Small intestine (tissue), 7 donors: ENCODE measurements around the gene EFCAB13. TPM values are rescaled to one million over a fixed set of nuclear protein-coding genes. Genes with fewer than 3 reads are reported as not detected.
"Not testable (repeated sequence)": the region's sequence is repeated elsewhere in the genome, so short reads cannot be mapped to it uniquely, and the experiment has no call there.

Source experiments
- DNase-seq, 2 donors: peaks; one replicate each; pipeline versions ENCODE4 v3.0.0 to v3.0.0-alpha.2; 2013
- FAIRE-seq: peaks from 2 replicates; lab custom pipeline; 2012; peaks lifted over from hg19 to GRCh38; lab: Jason Lieb, UNC
- H3K27ac ChIP-seq, 3 donors: one replicate each; pipeline ENCODE4 v1.5.1; 2013; ENCODE audit warnings: low read length in 2 of 3, mild to moderate bottlenecking in 2 of 3, control low read depth in 1 of 3, inconsistent platforms in 1 of 3, low read depth in 1 of 3, moderate library complexity in 1 of 3
- H3K27me3 ChIP-seq, 3 donors: one replicate each; pipeline ENCODE4 v1.6.1; 2013; ENCODE audit warnings: low read length in 3 of 3, inconsistent platforms in 1 of 3; ENCODE audit not compliant: control insufficient read depth in 3 of 3, insufficient read depth in 3 of 3
- H3K36me3 ChIP-seq, 3 donors: one replicate each; pipeline ENCODE4 v1.6.1; 2013; ENCODE audit warnings: low read length in 3 of 3, inconsistent platforms in 1 of 3, low read depth in 1 of 3, mild to moderate bottlenecking in 1 of 3, moderate library complexity in 1 of 3; ENCODE audit not compliant: control insufficient read depth in 3 of 3, insufficient read depth in 2 of 3
- H3K4me1 ChIP-seq, 3 donors: one replicate each; pipeline ENCODE4 v1.6.1; 2013; ENCODE audit warnings: low read length in 2 of 3, inconsistent platforms in 1 of 3, low read depth in 1 of 3, mild to moderate bottlenecking in 1 of 3, moderate library complexity in 1 of 3; ENCODE audit not compliant: control insufficient read depth in 3 of 3, insufficient read depth in 2 of 3
- H3K4me3 ChIP-seq, 3 donors: one replicate each; pipeline ENCODE4 v1.5.1; 2013; ENCODE audit warnings: low read length in 3 of 3, control low read depth in 1 of 3, inconsistent platforms in 1 of 3, low read depth in 1 of 3, mild to moderate bottlenecking in 1 of 3, moderate library complexity in 1 of 3
- H3K9me3 ChIP-seq, 2 donors: one replicate each; pipeline ENCODE4 v1.6.1; 2013; ENCODE audit warnings: low read depth in 1 of 2, low read length in 1 of 2; ENCODE audit not compliant: control insufficient read depth in 2 of 2, insufficient read depth in 1 of 2
- WGBS, 3 donors: extraction: QIAGEN DNeasy Blood & Tissue Kit; methylation state at CpG; one replicate each; pipeline ENCODE4 v1.1.7; 2013; 5-methylcytosine and 5-hydroxymethylcytosine counted together
- polyA plus RNA-seq, 4 donors: library from polyadenylated mRNA; stranded (reverse) in 3 of 4; unstranded in 1 of 4; fragments of 200-250 nt in 3 of 4; fragments of 120-200 nt in 1 of 4; gene quantifications; one replicate each; pipeline versions ENCODE4 v1.2.1 to v1.2.3, GENCODE V29; 2013
- donor health status: healthy with polysubstance abuse.
- donor health status: control.
- donor health status: control.
- donor health status: Bipolar disorder and iron deficiency.
- donor health status: healthy.

EFCAB13 gene
- polyA plus RNA-seq, 4 donors, result 0.54 to 9.0 (median 0.88) TPM

GRCh38 chr17:47404006-47404405 is 80.3 kb downstream of the EFCAB13 start:
- H3K4me3 ChIP-seq, result no peak overlapping the region
- H3K36me3 ChIP-seq, result no peaks in the 10 kb centered on the region

DNA sequence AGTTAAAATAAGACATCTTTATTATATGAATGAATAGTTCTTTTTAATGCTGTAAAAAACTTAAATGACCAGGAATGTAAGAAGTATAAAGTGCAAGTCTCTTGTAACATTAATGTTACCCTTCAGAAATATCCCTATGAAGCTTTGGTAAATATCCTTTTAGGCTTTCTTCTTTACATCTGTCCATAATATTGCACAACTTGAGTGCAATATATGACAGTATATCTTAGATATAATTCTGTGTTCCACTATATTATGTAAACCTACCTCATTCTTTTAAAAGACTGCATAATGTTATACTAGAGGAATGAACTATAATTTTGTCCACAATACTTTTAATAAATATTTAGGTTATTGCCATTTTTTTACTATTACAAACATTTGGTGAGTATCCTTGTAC is 81.1 kb downstream of the EFCAB13 start:
- no peak for FAIRE-seq
- Histone ChIP-seq H3K4me1 (no peaks in the 10 kb centered on the region), H3K27ac (no peak overlapping the region)

More at GRCh38 chr17:47404006-47404405, 80.3 kb downstream of the EFCAB13 start:
- Histone ChIP-seq H3K27ac (no peak overlapping the region), H3K9me3 (no peaks in the 10 kb centered on the region), H3K4me1 (no peaks in the 10 kb centered on the region), H3K27me3 (no peaks in the 10 kb centered on the region)
- FAIRE-seq (no peak), DNase-seq (no peak)
- WGBS, 3 donors, result 85 to 95% (median 92%) methylated on average over 3 of the region's 3 CpGs

DNA sequence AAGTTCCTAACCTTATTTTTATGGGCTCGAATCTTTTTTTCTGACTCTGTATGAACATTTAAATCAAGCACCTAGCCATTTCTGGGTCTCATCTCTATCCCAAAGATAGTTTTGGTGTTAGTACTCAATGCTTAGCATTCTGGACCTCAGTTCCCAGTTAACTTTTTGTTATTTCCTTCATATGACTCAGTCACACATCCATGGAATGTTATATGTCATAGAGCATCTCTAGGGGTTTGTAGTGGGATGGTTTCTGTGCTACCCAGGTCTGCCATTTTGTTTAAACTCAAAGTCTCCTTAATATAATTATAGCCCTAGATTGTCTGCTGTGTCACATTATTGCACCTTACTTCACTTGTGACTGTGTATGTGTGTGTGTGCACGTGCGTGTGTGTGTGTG is 90.1 kb downstream of the EFCAB13 start:
- FAIRE-seq (no peak), DNase-seq (no peak)
- Histone ChIP-seq H3K27ac (no peak overlapping the region), H3K4me1 (no peaks in the 10 kb centered on the region), H3K9me3 (no peaks in the 10 kb centered on the region), H3K27me3 (no peaks in the 10 kb centered on the region), H3K4me3 (no peak overlapping the region), H3K36me3 (no peaks in the 10 kb centered on the region)
- 94 to 97% (median 95%) methylated on average over 3 of the region's 3 CpGs for WGBS, 3 donors

More for the DNA sequence above, 81.1 kb downstream of the EFCAB13 start:
- no peaks in the 10 kb centered on the region for H3K27me3 ChIP-seq
- H3K36me3 ChIP-seq, result no peaks in the 10 kb centered on the region
- no peaks in the 10 kb centered on the region for H3K9me3 ChIP-seq
- DNase-seq, result no peak
- no peak overlapping the region for H3K4me3 ChIP-seq

GRCh38 chr17:47414612-47415011 is 90.9 kb downstream of the EFCAB13 start:
- WGBS, 3 donors, result 84 to 94% (median 94%) methylated on average over 1 of the region's 1 CpG
- Histone ChIP-seq H3K36me3 (no peaks in the 10 kb centered on the region), H3K27ac (no peak overlapping the region), H3K9me3 (no peaks in the 10 kb centered on the region), H3K27me3 (no peaks in the 10 kb centered on the region), H3K4me3 (no peak overlapping the region), H3K4me1 (no peaks in the 10 kb centered on the region)
- FAIRE-seq (no peak), DNase-seq (no peak)

DNA sequence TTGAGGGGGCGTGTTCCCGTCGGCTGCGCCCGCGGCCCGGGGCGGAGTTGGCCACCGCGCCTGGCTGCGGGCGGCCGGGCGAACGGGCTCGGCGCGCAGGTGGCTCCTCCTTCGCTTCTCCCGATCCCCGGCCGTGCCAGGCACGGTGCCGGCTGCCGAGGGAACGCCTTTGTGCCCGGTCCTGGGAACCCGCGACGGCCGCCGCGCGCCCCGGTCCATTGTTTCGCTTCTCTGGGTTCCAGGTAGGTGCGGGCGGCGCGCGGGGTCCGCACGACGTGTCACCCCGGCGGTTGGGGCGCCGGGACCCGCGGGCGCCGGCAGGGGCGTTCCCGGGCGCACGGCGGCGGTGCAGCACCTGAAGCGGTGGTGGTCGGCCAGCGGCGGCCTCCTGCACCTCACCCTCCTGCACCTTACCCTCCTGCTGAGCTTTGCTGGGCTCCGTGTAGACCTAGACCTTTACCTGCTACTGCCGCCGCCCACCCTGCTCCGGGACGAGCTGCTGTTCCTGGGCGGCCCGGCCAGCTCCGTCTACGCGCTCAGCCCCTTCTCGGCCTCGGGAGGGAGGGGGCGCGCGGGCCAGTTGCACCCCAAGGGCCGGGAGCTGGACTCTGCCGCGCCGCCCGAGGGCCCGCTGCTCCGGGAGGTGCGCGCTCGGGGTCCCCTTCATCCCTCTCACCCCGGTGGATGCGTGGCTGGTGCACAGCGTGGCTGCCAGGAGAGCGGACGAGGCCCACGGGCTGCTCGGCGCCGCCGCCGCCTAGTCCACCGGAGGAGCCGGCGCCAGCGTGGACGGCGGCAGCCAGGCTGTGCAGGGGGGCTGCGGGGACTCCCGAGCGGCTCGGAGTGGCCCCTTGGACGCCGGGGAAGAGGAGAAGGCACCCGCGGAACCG is 99.9 kb downstream of the EFCAB13 start:
- H3K4me1 ChIP-seq, result peaks cover 0 to 3% (median 0%) of the 10 kb centered on the region in 3 donors
- DNase-seq (peak; percentile 62 to 81), FAIRE-seq (no peak)
- 1 to 8% (median 5%) methylated on average over 89 to 113 of the region's 113 CpGs for WGBS, 3 donors
- no peaks in the 10 kb centered on the region for H3K9me3 ChIP-seq
- no peaks in the 10 kb centered on the region for H3K27me3 ChIP-seq
- peak overlapping the region; percentile 45 to 85 (median 84) for H3K27ac ChIP-seq
- H3K36me3 ChIP-seq, result no peaks in the 10 kb centered on the region
- H3K4me3 ChIP-seq, result peak overlapping the region; percentile 41 to 60 (median 58)

GRCh38 chr17:47425233-47425632 is 101.5 kb downstream of the EFCAB13 start:
- 94 to 98% (median 97%) methylated on average over 3 of the region's 3 CpGs for WGBS, 3 donors
- H3K4me3 ChIP-seq, H3K27me3 ChIP-seq, H3K36me3 ChIP-seq, H3K4me1 ChIP-seq, H3K9me3 ChIP-seq, H3K27ac ChIP-seq, FAIRE-seq, DNase-seq: not testable (repeated sequence)

DNA sequence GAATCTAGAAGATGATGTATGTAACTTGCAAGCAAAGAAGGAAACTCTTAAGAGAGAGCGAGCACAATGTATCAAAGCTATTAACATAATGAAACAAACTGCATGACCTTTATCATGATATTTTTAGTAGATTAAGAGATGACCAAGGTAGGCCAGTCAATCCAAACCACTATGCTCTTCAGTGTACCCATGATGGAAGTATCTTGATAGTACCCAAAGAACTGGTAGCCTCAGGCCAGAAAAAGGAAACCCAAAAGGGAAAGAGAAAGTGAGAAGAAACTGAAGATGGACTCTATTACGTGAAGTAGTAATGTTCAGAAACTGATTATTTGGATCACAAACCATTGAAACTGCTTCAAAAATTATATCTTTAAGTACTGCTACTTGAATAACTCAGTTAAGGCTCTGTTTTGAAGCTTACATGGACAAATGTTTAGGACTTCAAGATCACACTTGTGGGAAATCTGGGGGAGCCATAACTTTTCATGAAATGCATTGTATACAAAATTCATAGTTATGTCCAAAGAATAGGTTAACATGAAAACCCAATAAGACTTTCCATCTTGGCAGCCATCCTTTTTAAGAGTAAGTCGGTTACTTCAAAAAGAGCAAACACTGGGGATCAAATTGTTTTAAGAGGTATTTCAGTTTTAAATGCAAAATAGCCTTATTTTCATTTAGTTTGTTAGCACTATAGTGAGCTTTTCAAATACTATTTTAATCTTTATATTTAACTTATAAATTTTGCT is 102.3 kb downstream of the EFCAB13 start:
- H3K36me3 ChIP-seq, H3K9me3 ChIP-seq, H3K4me3 ChIP-seq, H3K27ac ChIP-seq, H3K27me3 ChIP-seq, H3K4me1 ChIP-seq: not testable (repeated sequence)
- 61 to 77% (median 74%) methylated on average over 3 of the region's 3 CpGs for WGBS, 3 donors
- peak; percentile 14 to 20 for DNase-seq
- FAIRE-seq, result peak; percentile 61

- 10 to 61% (median 37%) methylated on average over 2 of the region's 2 CpGs for WGBS, 3 donors
These were observed 104.2 kb downstream of the EFCAB13 start for GRCh38 chr17:47427985-47428384.

More at GRCh38 chr17:47427985-47428384, 104.2 kb downstream of the EFCAB13 start:
- Histone ChIP-seq H3K9me3 (no peaks in the 10 kb centered on the region), H3K27ac (peak overlapping the region in 1 of 3 donors; percentile 44), H3K4me3 (no peak overlapping the region), H3K36me3 (peaks cover 0 to 4% (median 0%) of the 10 kb centered on the region in 3 donors), H3K4me1 (peaks cover 0 to 10% (median 0%) of the 10 kb centered on the region in 3 donors), H3K27me3 (no peaks in the 10 kb centered on the region)
- DNase-seq (peak; percentile 58 to 63), FAIRE-seq (peak; percentile 74)
